SK-N-MC (cell line): ENCODE measurements around the gene PCLO.

ENCODE experiments used
- DNase-seq: peaks from one replicate; pipeline ENCODE4 v3.0.0-alpha.2; 2011; ENCODE audit warnings: low read depth, low spot score
- H3K27ac ChIP-seq: fragments of 200-600 bp; sonication (generic); 2 replicates; pipeline ENCODE4 v1.5.1; 2016; ENCODE audit warnings: mixed run types
- H3K36me3 ChIP-seq: fragments of 200-600 bp; sonication (generic); 2 replicates; pipeline ENCODE4 v1.6.1; 2017; ENCODE audit warnings: antibody characterized with exemption, low read length, mixed read lengths; ENCODE audit not compliant: insufficient read depth
- H3K4me3 ChIP-seq: fragments of 200-600 bp; sonication (generic); 2 replicates; pipeline ENCODE4 v1.5.1; 2016
- H3K9ac ChIP-seq: fragments of 200-600 bp; sonication (generic); 2 replicates; pipeline ENCODE4 v1.8.0; 2017; ENCODE audit warnings: mixed run types, mixed read lengths; ENCODE audit not compliant: insufficient read length
- H3K9me3 ChIP-seq: fragments of 200-600 bp; sonication (generic); 2 replicates; pipeline ENCODE4 v1.6.1; 2017; ENCODE audit warnings: low read depth, mild to moderate bottlenecking, antibody characterized with exemption, low read length, moderate library complexity, mixed read lengths
- EZH2 ChIP-seq: fragments of 200-600 bp; sonication (generic); IDR thresholded peaks from one replicate; pipeline ENCODE4 v1.6.1; 2017; ENCODE audit warnings: antibody characterized with exemption
- FOXP2 ChIP-seq: optimal IDR thresholded peaks from 2 replicates; pipeline ENCODE3; 2011; ENCODE audit warnings: mild to moderate bottlenecking, moderate library complexity; ENCODE audit not compliant: insufficient read depth; ENCODE audit errors: extremely low read length, control extremely low read depth
- POLR2AphosphoS5 ChIP-seq: IDR thresholded peaks from 2 replicates; pipeline ENCODE4 v1.6.1; 2012; ENCODE audit warnings: mild to moderate bottlenecking, low read depth, low read length, borderline replicate concordance

Gene PCLO

DNA sequence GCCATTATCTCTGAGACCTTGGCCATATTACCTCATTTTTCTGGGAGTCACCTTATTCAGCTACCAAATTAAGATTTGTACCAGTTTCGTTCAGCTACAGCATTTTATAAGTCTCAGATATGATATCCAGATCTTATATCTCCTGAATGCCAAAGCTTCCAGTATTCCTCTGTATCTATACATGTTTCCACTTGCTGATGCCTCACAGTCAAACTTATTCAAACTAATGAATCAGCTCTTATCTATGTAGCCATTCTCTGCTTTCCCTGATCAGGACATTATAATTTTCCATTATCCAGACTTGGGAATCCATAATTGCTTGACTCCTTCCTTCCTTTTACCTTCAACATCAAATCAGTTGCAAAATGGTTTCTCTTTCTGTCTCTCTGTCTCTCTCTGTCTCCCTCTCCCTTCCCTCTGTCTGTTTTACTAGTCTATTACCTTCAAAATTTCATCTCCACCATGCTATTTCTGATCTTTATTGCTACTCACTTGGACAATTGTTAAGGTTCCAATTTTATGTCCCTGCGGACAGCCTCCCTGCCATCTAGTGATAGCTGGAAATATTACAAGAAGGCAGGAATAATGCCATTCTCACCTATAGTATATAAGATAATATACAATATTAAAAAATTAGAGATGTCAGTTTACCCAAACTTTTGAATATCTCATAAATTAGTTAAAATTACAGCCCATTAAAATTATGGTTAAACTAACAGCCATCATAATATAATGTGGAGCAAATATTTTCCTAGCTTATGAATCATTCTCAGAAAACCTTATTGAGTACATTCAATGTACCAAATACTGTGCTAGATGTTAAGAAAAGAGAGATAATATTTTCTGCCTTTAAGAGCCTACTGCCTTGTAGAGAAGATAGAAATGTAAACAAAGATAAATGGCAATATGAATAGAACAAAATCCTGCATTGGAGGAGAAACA, 89.8 kb downstream of the PCLO start:
- no peaks in the 10 kb centered on the region for H3K9me3 ChIP-seq
- no peak overlapping the region for H3K4me3 ChIP-seq
- H3K36me3 ChIP-seq, result no peaks in the 10 kb centered on the region
- no peak for DNase-seq
- TF ChIP-seq EZH2, result no peak
- no peak for TF ChIP-seq FOXP2
- TF ChIP-seq POLR2AphosphoS5, result no peak
- no peak overlapping the region for H3K27ac ChIP-seq
- no peak overlapping the region for H3K9ac ChIP-seq

- no peaks in the 10 kb centered on the region for H3K36me3 ChIP-seq
- no peaks in the 10 kb centered on the region for H3K9me3 ChIP-seq
- no peak overlapping the region for H3K9ac ChIP-seq
- no peak overlapping the region for H3K27ac ChIP-seq
- H3K4me3 ChIP-seq, result no peak overlapping the region
- TF ChIP-seq FOXP2 (no peak), EZH2 (no peak), POLR2AphosphoS5 (no peak)
- no peak for DNase-seq
These were observed 97.0 kb downstream of the PCLO start for GRCh38 chr7:83065714-83066113.

DNA sequence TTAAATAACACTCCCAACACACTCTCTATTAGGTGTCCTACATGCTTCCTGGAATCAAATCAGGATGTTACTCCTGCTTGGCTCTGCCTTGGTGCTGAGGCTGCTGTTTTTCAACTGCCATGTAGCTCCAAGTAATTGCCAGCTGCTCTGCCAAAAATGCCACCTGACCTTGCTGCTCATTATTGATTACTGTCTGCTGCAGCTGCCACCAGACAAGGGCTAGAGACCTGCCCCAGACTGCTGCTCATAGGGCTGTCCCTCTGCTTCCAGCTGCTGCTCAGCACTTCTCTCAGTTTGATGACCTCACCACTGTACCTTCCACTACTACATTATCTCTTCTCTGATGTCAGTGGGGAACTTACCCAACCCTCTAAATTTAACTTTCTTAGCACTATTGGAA, 102.5 kb downstream of the PCLO start:
- no peak for DNase-seq
- H3K9ac ChIP-seq, result no peak overlapping the region
- no peak overlapping the region for H3K4me3 ChIP-seq
- H3K9me3 ChIP-seq, result no peaks in the 10 kb centered on the region
- no peak for TF ChIP-seq POLR2AphosphoS5
- no peak overlapping the region for H3K27ac ChIP-seq
- no peaks in the 10 kb centered on the region for H3K36me3 ChIP-seq

DNA sequence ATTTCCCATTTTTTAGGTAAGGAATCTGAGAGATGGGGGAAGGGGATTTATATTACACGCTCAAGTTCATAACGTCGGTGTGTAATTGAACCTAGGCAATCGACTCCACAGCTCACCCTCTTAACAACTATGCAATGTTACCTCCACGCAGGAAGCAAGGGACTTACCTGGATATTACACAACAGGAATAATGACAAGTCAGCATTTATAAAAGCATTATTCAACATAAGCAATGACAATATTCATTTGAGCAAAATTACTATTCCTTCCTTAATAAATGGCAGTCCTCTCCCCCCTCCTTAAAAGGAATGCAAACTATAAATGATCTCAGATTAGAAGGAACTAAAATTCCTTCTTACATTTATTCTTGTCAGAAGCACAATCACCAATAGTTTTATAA, 104.0 kb downstream of the PCLO start:
- TF ChIP-seq FOXP2 (no peak), EZH2 (no peak), POLR2AphosphoS5 (no peak)
- Histone ChIP-seq H3K27ac (no peak overlapping the region), H3K9ac (no peak overlapping the region), H3K4me3 (no peak overlapping the region), H3K36me3 (no peaks in the 10 kb centered on the region), H3K9me3 (no peaks in the 10 kb centered on the region)
- DNase-seq, result no peak

GRCh38 chr7:83055197-83055596, 107.5 kb downstream of the PCLO start:
- no peak overlapping the region for H3K27ac ChIP-seq
- no peak overlapping the region for H3K4me3 ChIP-seq
- DNase-seq, result no peak
- H3K36me3 ChIP-seq, result no peaks in the 10 kb centered on the region
- no peak overlapping the region for H3K9ac ChIP-seq
- TF ChIP-seq EZH2, result no peak
- TF ChIP-seq POLR2AphosphoS5, result no peak
- TF ChIP-seq FOXP2, result no peak
- no peaks in the 10 kb centered on the region for H3K9me3 ChIP-seq

DNA sequence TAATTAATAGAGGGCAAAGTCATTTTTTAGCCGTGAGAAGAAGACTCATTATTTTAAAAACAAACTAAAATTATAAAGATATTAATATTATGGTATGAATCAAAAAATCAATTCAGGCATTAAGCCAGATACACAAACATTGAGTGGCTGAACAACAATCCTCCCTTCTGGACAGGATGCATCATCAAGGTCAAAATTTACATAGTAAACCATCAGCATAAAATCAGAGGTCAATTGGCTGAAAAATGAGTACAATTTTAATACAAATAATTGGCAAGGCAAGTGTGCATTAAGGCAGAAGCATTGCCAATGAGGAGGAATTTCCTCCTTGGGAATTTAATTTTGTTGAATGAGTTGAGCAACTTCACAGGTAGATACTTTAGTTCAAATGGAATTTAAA, 108.2 kb downstream of the PCLO start:
- Histone ChIP-seq H3K9me3 (no peaks in the 10 kb centered on the region), H3K36me3 (no peaks in the 10 kb centered on the region), H3K27ac (no peak overlapping the region), H3K9ac (no peak overlapping the region), H3K4me3 (no peak overlapping the region)
- TF ChIP-seq EZH2 (no peak), POLR2AphosphoS5 (no peak), FOXP2 (no peak)
- DNase-seq, result no peak

DNA sequence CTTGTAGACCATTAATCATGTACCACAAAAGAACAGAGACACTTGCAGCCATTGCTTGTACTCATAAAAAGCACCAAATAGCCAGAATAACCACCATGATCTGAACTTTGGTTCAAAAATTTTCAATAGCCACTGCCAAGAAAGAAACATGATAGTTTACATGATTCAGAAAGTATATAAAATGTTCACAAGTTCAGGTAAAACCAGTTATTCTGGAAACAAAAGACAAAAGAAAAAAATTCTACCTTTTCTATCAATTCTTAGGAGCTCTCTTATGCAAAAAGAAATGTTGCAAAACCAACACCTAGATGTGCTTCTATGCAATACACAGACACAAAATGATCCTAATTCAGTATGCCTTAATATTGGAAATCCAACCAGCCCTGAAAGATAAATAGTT, 108.7 kb downstream of the PCLO start:
- H3K4me3 ChIP-seq, result no peak overlapping the region
- no peak overlapping the region for H3K27ac ChIP-seq
- H3K9ac ChIP-seq, result no peak overlapping the region
- no peak for TF ChIP-seq POLR2AphosphoS5
- TF ChIP-seq EZH2, result no peak
- no peak for DNase-seq
- no peaks in the 10 kb centered on the region for H3K36me3 ChIP-seq
- H3K9me3 ChIP-seq, result no peaks in the 10 kb centered on the region

DNA sequence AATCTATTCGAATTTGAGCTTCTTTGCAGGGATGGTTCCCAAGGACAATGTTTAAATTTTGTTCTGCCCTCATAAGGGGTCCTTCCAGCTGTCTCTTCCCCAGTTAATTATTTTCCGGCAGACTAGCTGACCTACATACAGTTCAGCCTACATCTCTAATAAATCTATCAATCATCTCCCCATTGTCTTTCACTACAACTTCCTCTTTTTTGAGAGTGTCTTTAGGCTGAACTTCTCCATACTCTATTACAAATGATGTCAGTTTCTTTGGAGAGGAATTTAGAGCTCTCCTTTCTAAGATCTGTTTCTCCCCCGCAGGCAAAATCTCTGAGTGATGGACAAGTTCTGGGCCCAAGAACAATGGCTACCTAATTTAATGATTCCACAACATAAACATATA, 122.2 kb downstream of the PCLO start:
- no peak for TF ChIP-seq POLR2AphosphoS5
- TF ChIP-seq EZH2, result no peak
- no peak for TF ChIP-seq FOXP2
- no peak for DNase-seq
- Histone ChIP-seq H3K4me3 (no peak overlapping the region), H3K36me3 (no peaks in the 10 kb centered on the region), H3K9ac (no peak overlapping the region), H3K9me3 (no peaks in the 10 kb centered on the region), H3K27ac (no peak overlapping the region)

DNA sequence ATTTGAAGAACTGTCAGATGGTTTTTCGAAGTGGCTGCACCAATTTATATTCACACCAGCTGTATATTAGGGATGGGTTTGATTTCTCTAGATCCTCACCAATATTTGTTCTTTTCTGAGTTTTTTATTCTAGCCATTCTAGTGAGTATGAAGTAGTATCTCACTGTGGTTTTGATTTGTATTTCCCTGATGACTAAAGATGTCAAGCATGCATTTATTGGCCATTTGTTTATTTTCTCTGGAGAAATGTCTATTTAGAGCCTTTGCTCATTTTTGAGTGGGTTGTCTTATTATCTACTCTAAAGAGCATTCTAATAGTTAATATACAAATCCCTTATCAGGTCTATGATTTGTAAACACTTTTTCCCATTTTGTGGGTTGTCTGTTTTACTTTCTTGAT, 123.9 kb downstream of the PCLO start:
- Histone ChIP-seq H3K27ac (no peak overlapping the region), H3K4me3 (no peak overlapping the region), H3K9me3 (no peaks in the 10 kb centered on the region), H3K9ac (no peak overlapping the region), H3K36me3 (no peaks in the 10 kb centered on the region)
- DNase-seq, result no peak
- TF ChIP-seq FOXP2 (no peak), POLR2AphosphoS5 (no peak), EZH2 (no peak)
